Peyer's patch (tissue), 4 donors: ENCODE results near the gene TNFRSF18. TPM values are rescaled to one million over a fixed set of nuclear protein-coding genes. Genes with fewer than 3 reads are reported as not detected.

Source experiments
- DNase-seq, 3 donors: peaks; one replicate each; pipeline ENCODE4 v3.0.0-alpha.2; 2017 to 2019
- H3K27ac ChIP-seq, 4 donors: fragments of 200-600 bp; sonication (generic); one replicate each; pipeline ENCODE4 v1.5.1; 2016 to 2019
- H3K27me3 ChIP-seq, 2 donors: fragments of 200-600 bp; sonication (generic); one replicate each; pipeline ENCODE4 v1.5.1; 2019
- H3K36me3 ChIP-seq, 3 donors: fragments of 200-600 bp; sonication (generic); one replicate each; pipeline ENCODE4 v1.5.1; 2016 to 2019
- H3K4me1 ChIP-seq, 4 donors: fragments of 200-600 bp; sonication (generic); one replicate each; pipeline ENCODE4 v1.5.1; 2016 to 2019
- H3K4me3 ChIP-seq, 4 donors: fragments of 200-600 bp; sonication (generic); 1 replicate in 3 of 4; 2 replicates in 1 of 4; pipeline ENCODE4 v1.5.1; 2016 to 2019; ENCODE audit warnings: mild to moderate bottlenecking in 1 of 4
- H3K9me3 ChIP-seq, 4 donors: fragments of 200-600 bp; sonication (generic); one replicate each; pipeline ENCODE4 v1.5.1; 2016 to 2019; ENCODE audit warnings: mild to moderate bottlenecking in 1 of 4
- CTCF ChIP-seq, 6 experiments: fragments of 450-650 bp in 4 of 6; fragments of 200-600 bp in 2 of 6; sonication (generic) in 1 of 6; IDR thresholded peaks; one replicate each; pipeline ENCODE4 v1.5.1; 2017 to 2019; ENCODE audit warnings: antibody characterized with exemption in 6 of 6, mild to moderate bottlenecking in 3 of 6, moderate library complexity in 1 of 6
- POLR2A ChIP-seq, 2 donors: fragments of 450-650 bp; IDR thresholded peaks; one replicate each; pipeline ENCODE4 v1.5.1; 2017; ENCODE audit warnings: antibody characterized with exemption in 2 of 2, mild to moderate bottlenecking in 2 of 2, moderate library complexity in 2 of 2
- total RNA-seq, 4 donors: library from RNA; depleted of rRNA; stranded (reverse); fragments of >200 nt; gene quantifications; one replicate each; pipeline ENCODE4 v1.1.0, GENCODE V29; 2016

TNFRSF18 gene
- total RNA-seq, 4 donors from 2014 or later = 0.70 to 38.0 (median 3.2) TPM; not detected in 1

- TF ChIP-seq CTCF (IDR thresholded peaks at IDR 0.05) (no peak), POLR2A (IDR thresholded peaks at IDR 0.05) (no peak)
- Histone ChIP-seq H3K4me1 (no peaks in the 10 kb centered on the region), H3K4me3 (no peak overlapping the region), H3K9me3 (peaks cover 0 to 3% (median 1%) of the 10 kb centered on the region in 4 donors), H3K27me3 (no peaks in the 10 kb centered on the region), H3K36me3 (no peaks in the 10 kb centered on the region), H3K27ac (no peak overlapping the region)
- DNase-seq = peak in 1 of 3 donors; percentile 9
Measured at GRCh38 chr1:1194723-1195122, 11.7 kb downstream of the TNFRSF18 start.

DNA sequence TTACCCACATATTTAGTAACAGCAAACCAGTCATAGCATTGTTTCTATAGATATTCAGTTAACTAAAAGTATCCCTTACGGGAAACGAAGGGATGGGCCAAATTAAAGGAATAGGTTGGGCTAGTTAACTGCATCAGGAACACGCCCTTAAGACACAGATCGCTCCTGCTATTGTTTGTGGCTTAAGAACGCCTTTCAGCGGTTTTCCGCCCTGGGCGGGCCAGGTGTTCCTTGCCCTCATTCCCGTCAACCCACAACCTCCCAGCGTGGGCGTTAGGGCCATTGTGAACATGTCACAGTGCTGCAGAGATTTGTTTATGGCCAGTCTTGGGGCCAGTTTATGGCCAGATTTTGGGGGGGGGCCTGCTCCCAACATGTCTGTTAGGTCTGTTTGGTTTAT lies 14.7 kb downstream of the TNFRSF18 start:
- Histone ChIP-seq H3K36me3 (no peaks in the 10 kb centered on the region), H3K4me1 (no peaks in the 10 kb centered on the region), H3K4me3 (no peak overlapping the region), H3K27me3 (no peaks in the 10 kb centered on the region), H3K9me3 (peaks cover 0 to 3% (median 1%) of the 10 kb centered on the region in 4 donors), H3K27ac (no peak overlapping the region)
- DNase-seq = peak in 1 of 3 donors; percentile 19
- TF ChIP-seq CTCF (IDR thresholded peaks at IDR 0.05) = no peak
- TF ChIP-seq POLR2A (IDR thresholded peaks at IDR 0.05) = no peak

DNA sequence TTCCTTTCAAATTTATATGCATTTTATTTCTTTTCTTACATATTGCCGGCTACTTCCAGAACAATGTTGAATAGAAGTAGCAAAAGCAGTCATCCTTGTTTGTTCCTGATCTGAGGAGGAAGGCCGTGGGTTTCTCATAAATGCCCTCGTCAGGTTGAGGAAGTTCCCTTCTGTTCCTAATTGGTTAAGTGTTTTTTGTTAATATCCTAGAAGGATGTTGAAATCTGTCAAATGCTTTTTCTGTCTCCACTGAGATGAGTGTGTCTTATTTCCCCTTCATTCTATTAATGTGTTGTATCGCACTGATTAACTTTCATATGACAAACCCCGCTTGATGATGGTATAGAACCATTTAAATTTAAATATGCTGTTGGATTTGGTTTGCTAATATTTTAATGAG lies 17.3 kb downstream of the TNFRSF18 start:
- Histone ChIP-seq H3K9me3 (no peaks in the 10 kb centered on the region), H3K4me3 (no peak overlapping the region), H3K27me3 (no peaks in the 10 kb centered on the region), H3K4me1 (no peaks in the 10 kb centered on the region), H3K27ac (no peak overlapping the region), H3K36me3 (no peaks in the 10 kb centered on the region)
- no peak for TF ChIP-seq POLR2A (IDR thresholded peaks at IDR 0.05)
- TF ChIP-seq CTCF (IDR thresholded peaks at IDR 0.05) = no peak
- no peak for DNase-seq

GRCh38 chr1:1187938-1188337 lies 18.5 kb downstream of the TNFRSF18 start:
- Histone ChIP-seq H3K27ac (no peak overlapping the region), H3K4me1 (no peaks in the 10 kb centered on the region), H3K4me3 (no peak overlapping the region), H3K27me3 (no peaks in the 10 kb centered on the region), H3K9me3 (no peaks in the 10 kb centered on the region), H3K36me3 (no peaks in the 10 kb centered on the region)
- TF ChIP-seq POLR2A (IDR thresholded peaks at IDR 0.05) = no peak
- TF ChIP-seq CTCF (IDR thresholded peaks at IDR 0.05) = no peak
- DNase-seq = no peak

GRCh38 chr1:1185101-1185765 lies 21.2 kb downstream of the TNFRSF18 start:
- DNase-seq = peak in 1 of 3 donors; percentile 41
- Histone ChIP-seq H3K27me3 (no peaks in the 10 kb centered on the region), H3K4me1 (no peaks in the 10 kb centered on the region), H3K4me3 (no peak overlapping the region), H3K9me3 (no peaks in the 10 kb centered on the region), H3K27ac (no peak overlapping the region), H3K36me3 (no peaks in the 10 kb centered on the region)
- TF ChIP-seq POLR2A (IDR thresholded peaks at IDR 0.05) = no peak
- TF ChIP-seq CTCF (IDR thresholded peaks at IDR 0.05) = no peak
